CD4-positive, alpha-beta T cell treated with Interleukin-10 for 1 hour (primary cell): ENCODE data around the gene PRELID3B.

Experiments
- DNase-seq: peaks from one replicate; pipeline ENCODE4 v3.0.0-alpha.2; 2020

Gene PRELID3B

GRCh38 chr20:59006864-59007664 is 35.5 kb downstream of the PRELID3B start, which contains the start of gene CTSZ:
CTSZ (minus strand) TSS chr20:59007254; CDS start chr20:59007128, 126 bp downstream.
- DNase-seq = peak; percentile 45

GRCh38 chr20:59006167-59006863 is 36.3 kb downstream of the PRELID3B start:
- no peak for DNase-seq

GRCh38 chr20:59005523-59006166 is 36.9 kb downstream of the PRELID3B start:
- DNase-seq = no peak

GRCh38 chr20:59004763-59005522 is 37.6 kb downstream of the PRELID3B start:
- DNase-seq = peak; percentile 52

- DNase-seq = peak; percentile 65
These were observed 38.2 kb downstream of the PRELID3B start for GRCh38 chr20:59004493-59004762.

GRCh38 chr20:59003836-59004492 is 38.6 kb downstream of the PRELID3B start:
- DNase-seq = no peak

- no peak for DNase-seq
These were observed 39.6 kb downstream of the PRELID3B start for GRCh38 chr20:59002874-59003399.

- DNase-seq = no peak
These were observed 40.2 kb downstream of the PRELID3B start for GRCh38 chr20:59002388-59002787.

- no peak for DNase-seq
These were observed 41.0 kb downstream of the PRELID3B start for GRCh38 chr20:59001449-59002171.

GRCh38 chr20:59001068-59001448 is 41.5 kb downstream of the PRELID3B start:
- no peak for DNase-seq

- DNase-seq = no peak
These were observed 42.3 kb downstream of the PRELID3B start for GRCh38 chr20:59000326-59000725.

GRCh38 chr20:58998656-58999055 is 43.9 kb downstream of the PRELID3B start:
- DNase-seq = no peak

GRCh38 chr20:58997141-58997770 is 45.3 kb downstream of the PRELID3B start:
- no peak for DNase-seq

GRCh38 chr20:58996226-58996611 is 46.4 kb downstream of the PRELID3B start:
- no peak for DNase-seq

- no peak for DNase-seq
These were observed 46.9 kb downstream of the PRELID3B start for GRCh38 chr20:58995461-58996225.

- no peak for DNase-seq
These were observed 48.0 kb downstream of the PRELID3B start for GRCh38 chr20:58994390-58995159.

GRCh38 chr20:58993332-58994248 is 49.0 kb downstream of the PRELID3B start:
- no peak for DNase-seq

GRCh38 chr20:58992911-58993310 is 49.7 kb downstream of the PRELID3B start:
- DNase-seq = no peak
